A204.1 (cell line): Measurements from ENCODE around the gene SETBP1.
"Not testable (repeated sequence)": the region's sequence is repeated elsewhere in the genome, so short reads cannot be mapped to it uniquely, and the experiment has no call there.

Source experiments
- FAIRE-seq: peaks from 2 replicates; lab custom pipeline; 2012; peaks lifted over from hg19 to GRCh38; lab: Jason Lieb, UNC

SETBP1 gene

DNA sequence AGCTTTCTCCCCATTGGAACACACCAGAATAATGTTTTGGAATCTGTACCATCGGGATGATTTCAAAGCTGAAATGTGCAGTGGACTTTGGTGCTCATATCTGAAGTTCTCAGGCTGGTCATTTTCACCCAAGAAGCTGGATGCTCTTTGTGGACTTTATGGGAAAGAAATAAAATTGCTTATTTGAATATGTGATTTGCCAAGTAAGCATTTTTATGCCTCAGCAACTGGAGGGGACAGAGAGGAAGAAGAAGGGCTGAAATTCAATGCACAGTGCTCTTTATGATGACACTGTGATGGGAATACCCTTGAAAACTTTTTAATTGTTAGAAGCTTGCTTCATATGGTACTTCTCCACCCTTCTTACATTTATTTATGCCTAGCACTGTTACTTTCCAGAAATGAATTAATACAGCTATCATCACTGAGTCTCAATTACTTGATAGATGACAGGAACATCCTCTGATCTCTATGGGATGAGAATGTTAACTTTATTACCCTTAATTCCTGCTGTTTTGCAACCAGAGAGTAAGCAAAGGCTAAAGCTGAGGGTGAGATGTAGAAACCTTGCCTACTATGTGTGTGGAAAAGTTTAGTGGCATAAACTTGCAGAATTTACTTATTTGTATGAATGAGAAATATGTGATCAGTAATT is 23.6 kb downstream of the SETBP1 start:
- FAIRE-seq = no peak

DNA sequence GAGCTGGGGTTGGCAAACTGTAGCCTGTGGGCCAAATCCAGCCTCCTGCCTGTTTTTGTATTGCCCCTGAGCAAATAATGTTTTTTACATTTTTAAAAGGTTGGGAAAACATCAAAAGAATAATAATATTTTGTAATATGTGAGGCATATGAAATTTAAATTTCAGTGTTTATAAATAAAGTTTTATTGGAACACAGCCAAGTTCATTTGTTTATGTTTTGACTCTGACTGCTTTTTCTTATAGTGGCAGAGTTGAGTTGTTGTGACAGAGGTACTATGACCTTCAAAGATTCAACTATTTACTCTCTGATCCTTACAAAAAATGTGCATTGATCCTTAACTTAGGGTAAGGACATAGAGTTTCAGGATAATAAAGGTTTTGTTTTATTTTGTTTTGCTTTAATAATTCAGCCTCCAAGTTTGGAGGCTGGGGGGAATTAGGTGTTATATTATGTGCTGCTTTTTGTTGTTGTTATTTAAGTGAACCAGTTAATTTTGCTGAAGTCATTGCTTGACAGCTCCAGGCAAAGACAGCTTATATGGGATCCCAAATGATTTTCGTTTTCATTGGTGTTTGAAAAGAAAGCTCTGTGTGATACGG is 24.5 kb downstream of the SETBP1 start:
- no peak for FAIRE-seq

DNA sequence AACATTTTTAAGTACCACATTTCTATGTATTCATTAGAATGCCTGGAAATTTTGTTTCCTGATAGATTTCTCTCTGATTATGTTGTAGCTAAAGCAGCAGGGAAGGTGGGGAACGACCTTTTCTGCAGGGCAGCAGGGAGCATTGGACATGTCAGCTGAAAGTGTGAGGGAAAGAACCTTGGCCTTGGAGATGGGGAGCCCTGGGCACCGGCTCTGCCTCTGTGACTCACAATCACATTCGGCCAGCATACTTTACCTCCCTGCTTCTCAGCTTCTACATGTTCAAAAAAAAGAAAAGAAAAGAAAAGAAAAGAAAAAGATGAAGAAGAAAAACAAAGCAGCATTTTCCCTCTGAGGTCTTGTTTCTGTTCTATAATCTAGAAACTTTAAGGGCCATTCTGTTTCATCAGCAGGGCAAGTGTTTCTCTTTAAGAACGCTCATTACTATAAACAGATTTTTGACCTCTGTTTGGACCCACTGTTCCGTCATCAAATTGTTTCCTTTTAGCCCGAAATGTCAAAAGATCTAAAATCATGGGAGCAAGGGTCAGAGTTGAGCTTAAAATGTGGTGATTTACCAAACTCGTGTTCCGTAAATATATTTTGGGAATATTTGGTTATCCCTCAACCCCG is 27.9 kb downstream of the SETBP1 start:
- FAIRE-seq = no peak

DNA sequence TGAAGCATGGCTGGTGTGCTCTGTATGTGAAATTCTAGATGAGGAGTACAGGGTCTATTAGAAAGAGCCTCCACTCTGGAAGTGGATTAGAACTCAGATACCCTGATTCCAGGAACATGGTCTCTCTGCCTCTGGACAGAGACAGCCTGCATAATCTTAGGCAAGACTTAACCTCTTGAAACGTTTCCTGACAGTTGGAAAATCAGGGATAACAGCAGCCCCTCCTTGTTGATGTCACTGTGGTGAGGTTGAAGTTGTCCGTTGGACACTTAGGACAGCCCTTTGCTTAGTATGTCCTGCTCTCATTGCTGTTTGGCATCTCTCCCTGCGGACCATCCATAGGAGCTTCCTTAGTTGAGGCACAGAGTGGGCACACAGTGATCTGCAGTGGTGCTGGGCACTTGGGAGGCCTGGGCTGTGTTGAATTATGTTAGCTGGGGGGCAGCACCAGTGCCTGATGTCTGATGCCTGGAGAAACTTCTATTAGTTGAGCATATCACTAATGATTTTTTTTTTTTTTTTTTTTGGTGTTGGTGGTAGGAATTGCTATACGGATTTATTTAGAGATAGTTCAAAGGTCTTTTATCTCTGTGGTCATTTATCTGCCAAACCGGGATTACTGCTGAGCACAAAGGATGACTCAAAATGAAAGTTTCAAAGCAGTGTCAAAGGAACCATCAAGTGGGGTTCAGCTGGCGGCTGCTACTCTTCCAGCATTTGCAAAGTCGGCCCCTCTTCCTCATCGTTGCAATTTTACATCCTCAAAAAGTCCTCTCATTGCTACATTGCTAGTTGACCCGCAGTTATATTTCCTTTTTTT is 28.8 kb downstream of the SETBP1 start:
- FAIRE-seq = no peak

DNA sequence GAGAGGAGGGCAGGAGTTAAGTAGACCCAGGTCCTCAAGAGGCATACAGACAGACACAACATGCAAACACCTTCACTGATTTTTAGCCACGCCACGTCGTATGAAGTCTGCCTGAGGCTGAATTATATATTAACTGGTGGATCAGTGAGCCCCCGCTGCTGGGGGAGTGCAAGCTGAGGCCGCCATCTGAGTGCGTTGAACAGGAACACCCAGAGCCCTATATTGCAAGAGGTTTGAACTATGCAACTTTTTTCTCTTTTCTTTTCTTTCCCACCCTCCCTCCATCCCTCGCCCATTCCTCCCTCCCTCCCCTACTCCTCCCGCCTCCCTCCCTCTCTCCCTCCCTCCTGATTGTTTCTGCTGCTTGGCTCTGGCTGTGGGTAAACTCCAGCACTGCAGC is 30.2 kb downstream of the SETBP1 start:
- FAIRE-seq = no peak

DNA sequence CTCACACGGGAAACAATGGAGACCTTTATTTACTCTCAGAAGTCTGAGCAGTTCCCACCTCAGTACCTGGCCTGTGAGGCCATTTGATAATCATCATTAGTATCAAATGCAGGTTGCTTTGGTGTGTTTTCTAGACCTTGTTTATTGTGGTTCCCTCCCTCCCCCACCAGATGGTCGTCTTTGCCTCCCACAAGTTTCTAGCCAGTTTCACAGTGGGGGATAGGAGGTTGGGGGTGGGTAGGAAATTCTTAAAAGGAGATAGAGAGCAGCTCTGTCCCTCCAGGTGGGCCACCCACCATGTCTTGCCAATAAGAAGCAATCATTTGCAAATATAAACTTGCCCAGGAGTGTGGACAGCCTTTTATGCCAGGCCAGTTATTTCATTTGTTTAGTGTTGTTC is 31.3 kb downstream of the SETBP1 start:
- FAIRE-seq = no peak

DNA sequence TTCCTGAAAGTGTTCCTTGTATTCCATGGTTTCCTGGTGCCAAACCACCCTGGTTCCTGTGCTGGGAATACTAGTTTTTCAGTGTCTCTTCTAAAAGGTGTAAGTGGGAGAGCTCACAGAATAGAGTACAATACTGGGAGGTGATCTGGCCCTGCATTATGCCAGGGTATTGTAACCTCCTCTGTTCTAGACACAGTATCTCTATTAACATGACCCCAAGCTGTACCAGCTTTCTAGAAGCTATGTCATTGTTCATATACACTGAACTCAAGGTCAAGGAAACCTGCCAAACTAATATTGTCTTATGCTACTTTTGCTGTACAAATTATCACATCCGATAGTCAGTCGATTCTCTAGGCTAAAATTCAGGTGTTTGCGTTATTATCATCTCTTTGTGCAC is 32.7 kb downstream of the SETBP1 start:
- no peak for FAIRE-seq

DNA sequence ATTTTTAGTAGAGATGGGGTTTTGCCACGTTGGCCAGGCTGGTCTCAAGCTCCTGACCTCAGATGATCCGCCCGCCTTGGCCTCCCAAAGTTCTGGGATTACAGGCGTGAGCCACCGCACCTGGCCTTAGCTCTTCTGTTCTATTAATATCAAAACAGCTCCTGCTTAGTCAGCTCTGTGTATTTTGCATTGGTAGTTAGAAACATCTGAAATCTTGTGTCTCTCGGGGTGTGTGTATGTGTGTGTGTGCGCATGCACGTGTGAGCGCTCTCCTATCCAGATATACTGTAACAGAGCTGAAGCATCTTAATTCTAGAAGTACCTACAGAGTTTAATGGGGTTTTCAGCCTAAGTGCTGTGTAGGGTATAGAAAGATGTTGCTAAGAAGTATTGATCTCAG is 33.7 kb downstream of the SETBP1 start:
- no peak for FAIRE-seq

DNA sequence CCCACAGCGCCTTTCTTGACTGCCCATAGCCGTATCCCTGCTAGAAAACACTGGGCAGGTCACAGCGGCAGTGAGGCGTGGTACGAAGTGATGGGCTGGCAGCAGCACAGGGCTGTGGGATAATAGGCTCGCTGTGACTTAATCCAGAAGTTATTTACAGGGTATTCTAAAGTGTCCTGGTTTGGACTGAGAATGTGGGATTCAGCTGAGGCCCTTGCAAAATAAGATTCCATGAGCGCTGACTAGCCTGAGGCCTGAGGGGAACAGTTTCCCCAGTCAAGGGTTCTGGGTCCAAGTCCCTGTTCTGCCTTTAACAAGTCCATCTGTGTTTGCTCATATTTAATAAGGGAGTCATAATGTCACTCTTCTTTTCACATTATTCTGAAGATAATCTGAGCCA is 34.6 kb downstream of the SETBP1 start:
- no peak for FAIRE-seq

DNA sequence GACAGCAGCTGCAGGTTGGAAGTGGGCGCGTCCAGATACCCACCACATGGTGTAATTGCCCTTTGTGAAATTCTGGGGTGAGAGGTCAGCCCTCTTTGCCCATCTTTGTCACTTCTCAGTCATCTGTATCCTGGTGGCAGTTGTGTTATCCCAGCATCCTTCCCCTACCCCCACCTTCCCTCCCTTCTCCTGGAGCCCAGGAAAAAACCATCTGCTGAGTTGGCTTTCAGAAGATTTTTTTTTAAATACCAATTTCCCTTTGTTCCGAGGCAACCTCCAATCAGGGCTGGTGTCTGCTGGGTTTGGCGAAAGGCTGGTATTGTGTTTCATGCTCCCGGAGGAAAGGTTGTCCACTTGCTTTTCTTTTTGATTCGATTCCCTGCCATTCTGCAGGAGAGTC is 35.2 kb downstream of the SETBP1 start:
- FAIRE-seq = no peak

DNA sequence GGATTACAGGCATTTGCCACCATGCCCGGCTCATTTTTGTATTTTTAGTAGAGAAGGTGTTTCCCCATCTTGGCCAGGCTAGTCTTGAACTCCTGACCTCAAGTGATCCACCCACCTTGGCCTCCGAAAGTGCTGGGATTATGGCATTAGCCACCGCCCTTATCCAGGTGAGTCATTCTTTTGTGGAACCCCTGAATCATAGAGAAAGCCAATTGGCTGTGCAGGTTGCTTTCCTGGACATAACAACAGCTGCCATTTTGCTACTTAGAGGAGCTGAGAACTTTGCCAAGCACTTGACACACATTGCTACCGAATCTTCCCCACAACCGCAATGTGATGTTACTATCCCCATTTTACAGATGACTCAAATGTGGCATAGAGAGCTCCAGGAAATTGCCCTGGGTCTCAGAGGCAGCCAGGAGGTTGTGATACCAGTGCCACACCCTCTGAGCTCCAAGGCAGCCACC is 36.0 kb downstream of the SETBP1 start:
- FAIRE-seq = no peak

DNA sequence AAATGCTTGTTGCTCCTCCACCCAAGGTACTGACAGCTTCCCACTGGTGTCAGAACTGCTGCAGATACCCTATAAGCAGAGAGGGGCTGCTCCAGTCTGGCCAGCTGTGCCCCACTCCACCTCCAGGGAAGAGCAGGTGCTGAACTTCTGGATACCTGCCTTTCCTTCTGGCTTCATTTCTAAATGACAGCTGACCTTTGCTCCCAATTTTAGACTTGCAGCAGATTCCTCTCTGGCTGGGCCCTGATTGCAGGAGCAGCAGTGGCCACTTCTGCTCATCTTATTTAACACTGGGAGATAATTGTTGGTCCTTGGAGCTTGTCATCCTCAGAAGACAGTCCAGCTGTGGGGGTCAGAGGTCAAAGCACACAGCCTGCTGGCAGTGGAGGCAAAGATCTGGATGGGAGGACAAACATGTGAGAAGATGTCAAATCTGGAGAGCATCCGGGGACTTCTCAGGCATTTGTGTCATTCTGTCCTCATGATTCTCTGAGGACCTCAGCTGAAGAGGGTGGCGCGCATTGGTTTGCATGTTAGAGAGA is 38.9 kb downstream of the SETBP1 start:
- FAIRE-seq = no peak

DNA sequence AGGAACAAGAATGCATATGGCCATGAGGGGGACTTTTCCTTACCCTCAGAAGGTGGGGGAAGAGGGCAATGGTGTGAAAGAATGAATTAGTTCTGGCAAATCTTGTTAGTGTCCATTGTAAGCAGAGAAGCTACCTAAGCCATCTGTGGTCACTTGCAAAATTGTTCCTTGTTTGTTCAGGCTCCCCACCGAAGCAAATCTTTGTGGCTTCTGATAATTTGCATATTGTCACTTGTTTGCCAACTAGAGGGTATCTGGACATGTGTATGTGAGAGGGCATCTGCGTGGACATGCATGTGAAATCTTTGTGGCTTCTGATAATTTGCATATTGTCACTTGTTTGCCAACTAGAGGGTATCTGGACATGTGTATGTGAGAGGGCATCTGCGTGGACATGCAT is 41.1 kb downstream of the SETBP1 start:
- FAIRE-seq = not testable (repeated sequence)

DNA sequence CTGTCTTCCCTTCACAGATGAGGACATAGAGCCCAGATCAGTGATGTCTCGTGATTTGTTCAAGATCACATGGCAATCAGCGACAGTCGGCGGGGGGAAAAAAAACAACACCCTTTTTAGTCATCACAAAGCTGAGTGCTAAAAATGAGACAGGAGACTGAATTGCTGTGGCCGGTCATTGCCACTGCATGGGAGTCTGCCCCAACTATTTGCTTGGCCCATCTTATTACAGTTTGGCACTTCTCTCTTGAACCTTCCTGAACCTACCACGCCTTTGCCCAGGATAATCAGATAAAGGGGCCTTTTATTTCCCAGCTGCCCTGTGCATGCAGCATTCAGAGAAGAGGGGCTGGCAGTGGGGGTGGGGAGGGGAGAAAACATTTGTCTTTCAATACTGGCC is 42.7 kb downstream of the SETBP1 start:
- FAIRE-seq = no peak

DNA sequence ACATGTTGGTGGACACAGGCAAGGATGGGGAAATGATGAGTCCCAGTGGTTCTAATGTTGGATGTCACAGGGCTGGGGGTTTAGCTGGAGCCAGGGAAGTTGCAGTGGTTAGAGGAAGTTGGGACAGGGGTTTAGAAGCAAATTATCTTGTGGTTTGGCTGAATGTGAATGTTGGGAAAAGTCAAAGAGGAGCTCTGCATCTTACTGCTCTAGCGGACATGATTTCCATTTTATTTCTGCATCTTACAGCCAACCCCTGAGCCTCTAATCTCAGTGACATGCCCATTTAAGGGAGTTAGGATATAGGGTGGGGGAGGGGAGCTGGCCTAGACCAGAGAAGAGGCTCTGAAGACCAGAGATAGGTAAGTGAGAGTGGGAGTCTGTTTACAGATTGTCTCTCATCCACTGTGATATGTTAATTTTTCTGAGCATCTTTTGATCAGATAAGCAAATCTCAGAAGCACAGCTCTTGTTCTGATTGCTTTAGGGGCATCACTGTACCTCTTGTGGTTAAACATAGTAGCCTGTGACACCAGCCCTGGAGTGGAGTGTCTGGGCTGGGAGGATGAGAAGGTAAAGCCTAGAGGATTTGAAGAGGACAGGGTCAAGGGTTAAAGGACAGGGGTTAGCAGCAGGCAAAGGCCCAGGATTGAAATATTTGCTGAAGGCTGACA is 43.6 kb downstream of the SETBP1 start:
- no peak for FAIRE-seq

DNA sequence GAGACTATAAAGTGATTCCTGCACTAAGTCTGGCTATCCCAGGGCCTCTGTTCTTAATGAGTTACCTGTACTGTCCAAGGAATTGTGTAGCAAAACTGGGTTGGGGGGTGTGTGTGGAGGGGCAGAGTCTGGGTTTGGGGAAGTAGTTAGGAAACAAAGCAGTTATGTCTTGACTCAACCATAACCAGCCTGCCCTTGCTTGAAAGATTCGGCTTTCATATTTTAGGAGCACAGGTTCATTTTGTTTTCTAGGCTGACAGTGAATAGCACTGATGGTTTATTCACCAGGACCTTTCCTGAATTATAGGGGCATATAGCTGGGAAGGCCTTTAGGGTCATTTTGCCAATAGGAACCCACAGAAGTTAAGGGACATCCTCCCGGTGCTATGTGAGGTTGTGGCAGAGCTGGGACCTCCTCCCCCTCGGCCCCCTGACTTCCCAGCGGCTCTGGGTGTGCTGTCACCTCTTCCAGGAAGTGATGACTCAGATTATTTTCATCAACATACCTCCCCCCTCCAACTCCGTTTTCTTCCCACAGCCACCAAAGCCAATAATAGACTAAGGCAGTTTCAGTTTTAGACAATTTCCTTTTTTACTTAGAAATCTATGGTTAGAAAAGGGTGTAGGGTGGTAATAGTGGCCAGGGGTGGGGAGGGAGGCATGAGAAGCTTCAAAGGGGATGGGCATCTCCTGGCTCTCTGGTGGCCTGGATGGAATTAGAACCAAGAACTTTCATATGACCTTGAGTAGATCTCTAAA is 44.8 kb downstream of the SETBP1 start:
- no peak for FAIRE-seq

DNA sequence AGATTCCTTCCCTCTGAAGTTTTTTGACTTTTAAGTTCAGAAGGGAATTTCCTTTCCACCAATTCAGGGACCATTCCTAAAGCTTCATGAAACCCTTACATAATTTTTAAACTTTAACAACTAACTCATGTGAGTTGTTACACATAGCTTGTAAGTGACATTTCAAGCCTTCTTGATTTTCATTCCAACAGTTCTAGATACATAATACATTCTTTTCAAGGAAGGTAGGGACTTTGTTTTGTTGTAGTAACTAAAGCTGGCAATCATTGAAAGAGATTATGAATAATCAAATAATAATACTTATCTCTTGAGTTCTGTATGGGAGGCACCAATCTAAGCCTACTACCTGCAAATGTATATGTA is 45.4 kb downstream of the SETBP1 start:
- FAIRE-seq = no peak

DNA sequence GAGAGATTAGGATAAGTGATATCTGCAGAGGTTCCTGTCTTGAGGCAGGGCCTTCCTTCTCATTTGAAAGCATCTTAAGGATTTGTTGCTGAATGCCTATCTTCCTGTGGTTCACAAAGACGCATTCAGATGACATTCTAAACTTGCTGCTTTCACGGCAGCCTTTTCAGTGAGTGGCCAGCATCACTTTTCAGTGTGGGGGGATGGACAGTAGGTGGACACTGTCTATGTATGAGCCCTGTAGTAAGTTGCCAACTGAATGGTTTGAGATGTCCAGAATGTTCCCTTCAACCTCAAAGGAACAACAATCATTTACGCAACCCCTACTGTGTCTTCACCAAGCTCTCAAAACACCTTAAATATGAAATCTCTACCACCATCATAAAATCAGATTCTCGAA is 46.6 kb downstream of the SETBP1 start:
- FAIRE-seq = no peak

DNA sequence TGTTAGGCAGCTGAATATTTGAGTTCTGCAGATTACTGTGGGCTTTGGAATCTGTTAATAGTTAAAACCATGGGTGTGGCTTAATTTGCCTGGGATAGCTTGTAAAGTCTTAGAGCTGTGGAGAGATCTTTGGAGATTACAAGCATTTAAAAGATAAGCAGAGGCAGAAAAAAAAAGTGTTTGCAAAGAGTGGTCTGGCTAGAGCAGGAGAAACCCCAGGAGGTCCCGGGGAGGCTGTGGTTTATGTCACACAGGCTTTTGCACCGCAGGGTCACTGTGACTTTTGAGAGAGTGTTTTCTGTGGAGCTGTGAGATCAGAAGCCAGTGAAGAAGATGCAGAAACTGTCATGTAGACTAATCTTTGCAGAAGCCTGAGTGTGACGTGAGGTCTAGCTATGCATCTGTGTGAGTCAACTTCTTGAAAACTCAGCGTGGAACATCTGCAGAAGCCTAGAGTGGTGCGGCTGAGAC is 49.0 kb downstream of the SETBP1 start:
- FAIRE-seq = no peak

DNA sequence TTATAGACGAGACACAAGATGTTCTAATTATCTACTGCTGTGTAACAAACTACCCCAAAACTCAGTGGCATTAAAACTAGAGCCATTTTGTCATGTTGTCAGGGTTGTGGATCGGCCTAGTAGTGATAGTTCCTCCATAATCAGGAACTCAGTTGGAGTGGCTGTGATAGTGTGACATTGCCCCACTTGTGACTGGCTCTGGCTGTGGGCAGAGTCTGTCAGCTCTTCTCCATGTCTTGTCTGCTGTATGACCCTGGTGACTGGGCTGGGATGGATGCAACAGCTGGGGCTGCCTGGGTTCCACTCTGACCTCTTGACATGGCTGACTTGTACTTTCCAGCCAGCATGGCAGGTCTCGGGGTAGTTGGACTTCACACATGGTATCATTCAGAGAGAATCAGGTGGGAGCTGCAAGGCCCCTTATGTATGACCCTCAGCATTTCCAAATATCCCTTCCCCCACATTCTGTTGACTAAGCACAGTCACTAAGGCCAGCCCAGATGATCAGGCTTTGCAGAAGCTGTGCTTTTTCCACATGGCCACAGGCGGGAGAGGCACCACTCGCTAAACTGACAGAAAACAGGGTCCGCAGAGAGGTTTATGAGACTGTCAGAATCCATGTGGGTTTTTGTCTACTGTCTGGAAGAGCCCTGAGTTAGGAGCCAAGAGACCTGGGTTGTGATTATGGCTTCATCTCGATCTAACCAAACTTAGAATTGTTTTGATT is 50.3 kb downstream of the SETBP1 start:
- FAIRE-seq = no peak
